NCI-H446 treated with DMSO at 0.1 percent for 48 hours (cell line): Measurements from ENCODE around the gene GRID2IP.
"Not testable (repeated sequence)": the region's sequence is repeated elsewhere in the genome, so short reads cannot be mapped to it uniquely, and the experiment has no call there.

Experiments
- DNase-seq: peaks from one replicate; lab custom pipeline; 2025; lab: John Stamatoyannopoulos, UW

The GRID2IP gene

DNA sequence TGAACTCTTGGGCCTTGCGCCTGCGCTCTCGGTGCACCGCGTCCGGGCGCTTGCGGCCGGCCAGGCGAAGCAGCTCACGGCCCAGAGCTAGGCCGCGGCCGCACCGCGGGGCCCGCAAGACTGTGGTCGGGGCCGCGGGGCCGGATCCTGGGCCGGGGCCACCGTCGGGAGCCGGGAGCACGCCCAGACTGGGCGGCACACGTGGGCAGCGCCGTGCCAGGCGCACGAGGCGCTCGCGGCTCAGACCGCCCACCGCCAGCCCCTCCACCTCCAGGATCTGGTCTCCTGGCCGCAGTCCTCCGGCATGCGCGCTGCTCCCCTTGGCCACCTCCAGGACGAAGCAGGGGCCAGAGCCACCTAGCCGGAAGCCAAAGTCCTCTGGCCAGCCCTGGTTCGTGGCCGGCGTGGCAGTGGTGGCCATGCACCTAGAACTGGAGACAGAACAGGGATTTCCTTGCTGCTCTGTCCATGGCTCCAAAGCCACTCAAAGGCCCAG is at the start of gene GRID2IP:
Gene GRID2IP (minus strand): TSS at position 446 of the 496 bp plus-strand sequence. CDS start 25 bp downstream, at position 421.
- no peak for DNase-seq

DNA sequence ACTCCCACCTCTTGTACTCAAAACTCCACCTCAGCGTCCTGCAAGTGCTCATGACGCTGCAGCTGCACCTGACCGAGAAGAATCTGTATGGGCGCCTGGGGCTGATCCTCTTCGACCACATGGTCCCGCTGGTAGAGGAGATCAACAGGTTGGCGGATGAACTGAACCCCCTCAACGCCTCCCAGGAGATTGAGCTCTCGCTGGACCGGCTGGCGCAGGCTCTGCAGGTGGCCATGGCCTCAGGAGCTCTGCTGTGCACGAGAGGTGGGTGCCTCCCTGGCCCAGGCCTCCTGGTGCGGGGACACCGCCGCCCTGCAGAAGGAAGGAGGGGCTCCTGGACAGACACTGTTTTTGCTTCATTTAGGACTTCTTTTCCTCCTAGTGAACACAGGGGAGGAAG is 48.8 kb upstream of the GRID2IP start:
- DNase-seq, result no peak

DNA sequence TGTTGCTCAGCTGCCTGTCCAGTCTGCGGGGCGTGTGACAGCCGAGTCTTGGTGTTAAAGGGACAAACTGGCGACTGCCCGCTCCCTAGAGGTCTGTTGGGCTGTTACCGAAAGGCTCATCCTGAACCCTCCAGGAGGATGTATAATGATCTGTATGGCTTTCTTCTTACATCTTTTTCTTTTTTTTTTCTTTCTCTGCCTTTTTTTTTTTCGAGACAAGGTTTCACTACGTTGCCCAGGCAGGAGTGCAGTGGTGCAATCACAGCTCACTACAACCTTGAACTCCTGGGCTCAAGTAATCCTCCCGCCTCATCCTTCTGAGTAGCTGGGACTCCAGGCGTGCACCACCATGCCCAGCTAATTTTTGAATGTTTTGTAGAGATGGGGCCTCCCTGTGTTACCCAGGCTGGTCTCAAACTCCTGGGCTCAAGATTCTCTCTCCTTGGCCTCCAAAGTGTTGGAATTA is 39.4 kb upstream of the GRID2IP start:
- DNase-seq, result no peak

DNA sequence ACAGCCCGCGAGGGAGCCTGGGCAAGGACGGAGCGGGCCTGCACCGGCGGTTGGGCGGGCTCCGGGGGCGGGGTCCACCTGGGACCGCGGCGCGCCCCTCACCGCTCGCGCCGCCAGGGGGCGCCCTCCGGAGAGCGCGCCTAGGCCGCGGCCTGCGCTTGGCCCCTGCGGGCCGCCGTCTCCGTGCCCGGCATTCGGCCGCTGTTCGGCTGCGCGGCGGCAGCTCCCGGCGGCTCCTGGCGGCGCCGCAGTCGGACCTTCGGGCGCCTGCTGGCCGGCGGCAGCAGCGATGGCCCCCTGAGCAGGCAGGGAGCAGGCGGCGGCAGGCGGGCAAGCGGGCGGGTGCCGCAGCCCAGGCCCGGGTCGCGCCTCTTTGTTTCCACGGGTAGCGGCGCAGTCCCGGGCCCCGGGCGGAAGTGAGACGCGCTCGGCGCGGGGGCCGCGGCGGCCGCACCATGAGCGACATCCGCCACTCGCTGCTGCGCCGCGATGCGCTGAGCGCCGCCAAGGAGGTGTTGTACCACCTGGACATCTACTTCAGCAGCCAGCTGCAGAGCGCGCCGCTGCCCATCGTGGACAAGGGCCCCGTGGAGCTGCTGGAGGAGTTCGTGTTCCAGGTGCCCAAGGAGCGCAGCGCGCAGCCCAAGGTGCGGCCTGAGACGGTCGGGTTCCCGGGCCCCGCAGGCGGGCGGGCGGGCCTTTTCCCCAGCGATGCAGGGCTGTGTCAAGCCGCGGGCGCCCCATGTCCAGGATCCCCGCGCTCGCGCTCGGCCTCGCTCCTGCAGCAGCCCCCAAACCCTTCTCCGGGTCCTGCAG is 38.8 kb upstream of the GRID2IP start, which contains the start of gene INTS15:
Gene INTS15 (plus strand): TSS at position 193 of the 816 bp plus-strand sequence. CDS start 263 bp downstream, at position 456.
- peak; percentile 62 for DNase-seq

DNA sequence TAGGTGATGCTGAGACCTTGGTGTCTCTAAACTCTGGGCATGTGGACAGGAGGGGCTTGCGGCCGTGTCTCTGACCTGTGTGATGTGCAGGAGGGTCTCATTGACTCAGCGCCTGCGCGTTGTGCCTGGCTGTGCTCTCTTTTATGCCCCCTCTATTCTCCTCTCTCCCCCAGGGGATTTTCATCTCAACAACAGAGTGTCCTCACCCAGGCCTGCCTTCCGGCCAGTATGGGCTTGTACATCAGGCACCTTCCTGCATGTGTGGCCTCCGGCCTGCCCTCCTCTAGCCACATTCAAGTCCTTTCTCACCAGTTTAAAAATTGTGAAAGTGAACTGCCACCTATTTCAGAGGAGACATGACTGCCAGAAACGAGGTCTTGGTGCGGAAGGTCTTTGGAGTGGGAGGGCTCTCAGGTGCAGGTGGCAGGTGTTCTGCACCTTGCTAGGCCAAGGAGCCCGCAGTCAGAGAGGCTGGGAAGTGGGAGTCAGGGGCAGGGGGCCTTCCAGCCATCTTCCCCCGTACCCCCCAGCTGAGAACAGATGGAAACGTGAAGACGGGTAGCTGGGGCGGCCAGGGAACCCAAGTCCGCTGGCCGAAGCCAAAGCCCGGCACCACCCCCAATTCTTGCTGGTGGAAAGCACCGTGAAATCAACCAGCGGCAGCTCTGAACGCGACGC is 38.0 kb upstream of the GRID2IP start:
- no peak for DNase-seq

DNA sequence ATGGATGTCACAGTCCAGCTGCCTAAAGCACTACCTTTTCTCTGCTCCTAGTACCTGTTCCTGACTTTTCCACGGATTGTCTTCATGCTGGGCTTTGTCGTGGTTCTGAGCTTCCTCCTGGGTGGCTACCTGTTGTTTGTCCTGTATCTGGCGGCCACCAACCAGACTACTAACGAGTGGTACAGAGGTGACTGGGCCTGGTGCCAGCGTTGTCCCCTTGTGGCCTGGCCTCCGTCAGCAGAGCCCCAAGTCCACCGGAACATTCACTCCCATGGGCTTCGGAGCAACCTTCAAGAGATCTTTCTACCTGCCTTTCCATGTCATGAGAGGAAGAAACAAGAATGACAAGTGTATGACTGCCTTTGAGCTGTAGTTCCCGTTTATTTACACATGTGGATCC is 37.3 kb upstream of the GRID2IP start:
- DNase-seq, result no peak

DNA sequence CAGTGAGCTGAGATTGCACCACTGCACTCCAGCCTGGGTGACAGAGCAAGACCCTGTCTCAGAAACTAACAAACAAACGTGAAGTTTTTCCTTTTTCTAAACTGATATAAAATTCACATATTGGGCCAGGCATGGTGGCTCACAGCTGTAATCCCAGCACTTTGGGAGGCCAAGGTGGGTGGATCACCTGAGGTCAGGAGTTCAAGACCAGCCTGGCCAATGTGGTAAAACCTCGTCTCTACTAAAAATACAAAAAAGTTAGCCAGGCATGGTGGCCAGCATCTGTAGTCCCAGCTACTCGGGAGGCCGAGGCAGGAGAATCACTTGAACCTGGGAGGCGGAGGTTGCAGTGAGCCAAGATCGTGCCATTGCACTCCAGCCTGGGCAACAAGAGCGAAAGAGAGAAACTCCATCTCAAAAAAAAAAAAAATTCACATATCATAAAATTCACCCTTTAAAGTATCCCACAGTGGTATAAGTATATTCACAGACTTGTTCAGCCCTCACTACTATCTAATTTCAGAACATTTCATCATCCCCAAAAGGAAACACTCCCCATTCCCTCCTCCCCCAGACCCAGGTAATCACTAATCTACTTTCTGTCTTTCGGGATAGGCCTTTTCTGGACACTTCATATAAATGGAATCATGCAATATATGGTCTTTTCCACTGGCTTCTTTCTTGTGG is 34.6 kb upstream of the GRID2IP start:
- DNase-seq, result not testable (repeated sequence)

DNA sequence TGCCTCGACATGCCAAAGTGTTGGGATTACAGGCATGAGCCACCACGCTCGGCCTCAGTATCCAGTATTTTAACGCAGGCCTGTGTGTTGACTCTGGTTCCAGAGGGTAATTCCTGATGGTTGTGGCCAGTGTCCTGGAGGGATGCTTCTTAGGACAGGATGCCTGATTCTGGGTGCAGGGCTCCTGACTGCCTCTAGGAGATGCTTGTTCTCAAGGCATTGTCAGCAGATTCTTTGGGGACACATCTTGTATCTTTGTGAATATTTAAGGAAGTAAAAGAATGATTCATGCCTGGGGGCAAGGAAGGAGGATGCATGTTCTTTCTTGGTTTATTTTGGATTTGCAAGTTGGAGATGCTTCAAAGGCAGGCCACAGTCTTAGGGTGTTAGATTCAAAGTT is 28.2 kb upstream of the GRID2IP start:
- no peak for DNase-seq

DNA sequence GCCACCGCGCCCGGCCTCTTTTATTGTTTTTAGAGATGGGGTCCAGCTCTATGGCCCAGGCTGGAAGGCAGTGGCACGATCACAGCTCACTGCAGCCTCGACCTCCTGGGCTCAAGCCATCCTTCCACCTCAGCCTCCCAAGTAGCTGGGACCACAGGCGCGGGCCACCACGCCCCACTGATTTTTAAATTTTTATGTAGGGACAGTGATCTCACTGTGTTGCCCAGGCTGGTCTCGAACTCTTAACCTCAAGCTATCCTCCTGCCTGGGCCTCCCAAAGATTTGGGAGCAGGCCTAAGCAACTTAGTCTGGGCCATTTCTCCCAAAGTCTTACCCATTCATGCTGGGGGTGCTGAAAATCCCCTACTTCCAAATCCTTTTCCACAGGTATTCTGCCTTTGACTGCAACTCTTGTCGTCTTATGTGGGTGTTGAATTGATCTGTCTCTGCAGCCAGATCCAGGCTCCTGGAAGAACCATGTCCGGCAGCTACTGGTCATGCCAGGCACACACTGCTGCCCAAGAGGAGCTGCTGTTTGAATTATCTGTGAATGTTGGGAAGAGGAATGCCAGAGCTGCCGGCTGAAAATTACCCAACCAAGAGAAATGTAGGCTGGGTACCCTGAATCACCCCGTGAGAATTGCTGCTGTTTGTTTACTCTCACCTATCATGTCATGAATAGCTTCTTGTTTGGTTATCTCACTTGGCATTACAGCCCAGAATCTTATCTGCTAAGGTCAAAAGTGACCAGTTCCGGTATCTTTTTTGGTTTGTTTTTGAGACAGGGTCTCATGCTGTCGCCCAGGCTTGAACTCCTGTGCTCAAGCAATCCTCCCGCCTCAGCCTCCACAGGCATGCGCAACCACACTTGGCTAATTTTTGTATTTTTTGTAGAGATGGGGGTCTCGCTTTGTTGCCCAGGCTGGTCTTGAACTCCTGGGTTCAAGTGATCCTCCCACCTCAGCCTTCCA is 27.1 kb upstream of the GRID2IP start:
- no peak for DNase-seq

DNA sequence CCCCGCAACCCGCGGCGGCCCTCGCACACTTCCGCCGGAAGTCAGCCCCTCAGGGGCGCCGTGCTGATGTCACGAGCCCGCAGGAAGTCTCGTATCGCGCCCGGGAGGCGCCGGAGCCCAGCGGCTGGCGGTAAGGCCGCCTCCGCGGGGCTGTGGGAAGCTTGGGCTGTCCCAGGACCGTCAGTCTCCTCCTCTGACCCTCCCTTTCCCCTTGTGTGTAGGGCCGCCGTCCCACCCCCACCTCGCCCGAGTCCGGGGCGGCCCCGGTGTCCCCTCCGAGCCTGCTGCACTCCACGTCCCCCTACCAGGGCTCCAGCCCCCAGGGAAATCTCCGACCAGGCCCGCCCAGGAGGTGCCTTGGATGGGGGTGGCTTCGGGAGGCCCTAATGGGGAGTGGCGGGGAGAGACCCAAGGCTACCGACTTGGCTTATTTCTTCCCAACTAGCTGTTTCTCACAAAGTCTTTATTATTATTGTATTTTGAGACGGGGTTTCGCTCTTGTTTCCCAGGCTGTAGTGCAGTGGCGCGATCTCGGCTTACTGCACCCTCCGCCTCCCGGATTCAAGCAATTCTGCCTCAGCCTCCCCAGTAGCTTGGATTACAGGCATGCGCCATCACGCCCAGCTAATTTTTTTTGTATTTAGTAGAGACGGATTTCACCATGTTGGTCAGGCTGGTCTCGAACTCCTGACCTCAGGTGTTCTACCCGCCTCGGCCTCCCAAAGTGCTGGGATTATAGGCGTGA is 26.3 kb upstream of the GRID2IP start, which contains the start of gene ZDHHC4:
Gene ZDHHC4 (plus strand): TSS at position 86 of the 745 bp plus-strand sequence. CDS start 3,108 bp downstream, outside the sequence.
- peak; percentile 83 for DNase-seq

DNA sequence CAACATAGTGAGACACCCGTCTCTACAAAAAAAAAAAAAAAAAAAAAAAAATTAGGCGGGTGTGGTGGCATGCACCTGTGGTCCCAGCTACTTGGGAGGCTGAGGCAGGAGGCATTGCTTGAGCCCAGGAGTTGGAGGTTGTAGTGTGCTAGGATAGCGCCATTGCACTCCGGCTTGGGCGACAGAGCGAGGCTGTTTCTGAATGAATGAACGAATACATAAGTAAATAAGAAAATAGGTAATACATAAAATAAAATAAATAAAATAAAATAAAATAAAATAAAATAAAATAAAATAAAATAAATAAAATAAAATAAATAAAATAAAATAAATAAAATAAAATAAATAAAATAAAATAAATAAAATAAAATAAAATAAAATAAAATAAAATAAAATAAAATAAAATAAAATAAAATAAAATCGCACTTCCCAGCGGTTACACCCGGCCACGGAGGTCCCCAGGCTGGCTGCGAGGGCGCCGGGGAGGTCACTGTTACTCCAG is 25.7 kb upstream of the GRID2IP start:
- not testable (repeated sequence) for DNase-seq

DNA sequence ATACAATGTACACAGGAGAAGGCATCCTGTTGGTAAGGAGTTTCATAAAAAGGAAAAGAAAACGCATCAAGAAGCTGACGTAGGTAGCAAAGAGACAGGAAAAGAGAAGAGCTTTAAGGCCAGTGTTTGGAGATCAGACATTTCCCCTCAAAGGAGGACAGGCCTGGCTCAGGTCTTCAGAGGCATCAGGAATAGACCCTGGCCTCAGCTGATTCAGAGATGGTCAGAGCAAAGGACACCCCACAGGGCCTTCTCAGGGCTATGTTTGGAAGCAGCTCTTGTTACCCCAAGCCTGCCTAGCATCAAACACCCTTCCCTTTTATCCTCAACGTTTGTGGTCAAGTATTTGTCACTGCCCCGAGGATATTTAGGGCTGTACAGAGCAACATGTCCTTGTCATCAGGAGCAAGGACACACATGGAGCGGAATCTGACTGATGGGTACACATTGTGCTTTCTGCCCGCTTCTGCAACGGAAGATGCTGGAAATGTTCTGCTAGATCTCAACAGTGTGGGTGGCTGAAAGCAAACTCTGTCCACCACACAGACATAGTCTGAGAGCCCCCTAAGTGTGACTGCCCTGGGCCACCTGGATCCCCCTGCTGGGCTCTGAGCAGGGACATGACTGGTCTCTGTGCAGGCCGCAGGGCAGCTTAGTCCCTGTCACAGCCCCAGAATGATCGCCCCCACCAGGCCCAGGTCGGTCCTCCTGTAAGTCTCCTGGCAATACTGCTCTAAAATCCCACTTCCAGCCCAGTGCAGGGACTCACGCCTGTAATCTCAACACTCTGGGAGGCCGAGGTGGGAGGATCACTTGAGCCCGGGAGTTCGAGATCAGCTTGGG is 25.0 kb upstream of the GRID2IP start:
- no peak for DNase-seq

DNA sequence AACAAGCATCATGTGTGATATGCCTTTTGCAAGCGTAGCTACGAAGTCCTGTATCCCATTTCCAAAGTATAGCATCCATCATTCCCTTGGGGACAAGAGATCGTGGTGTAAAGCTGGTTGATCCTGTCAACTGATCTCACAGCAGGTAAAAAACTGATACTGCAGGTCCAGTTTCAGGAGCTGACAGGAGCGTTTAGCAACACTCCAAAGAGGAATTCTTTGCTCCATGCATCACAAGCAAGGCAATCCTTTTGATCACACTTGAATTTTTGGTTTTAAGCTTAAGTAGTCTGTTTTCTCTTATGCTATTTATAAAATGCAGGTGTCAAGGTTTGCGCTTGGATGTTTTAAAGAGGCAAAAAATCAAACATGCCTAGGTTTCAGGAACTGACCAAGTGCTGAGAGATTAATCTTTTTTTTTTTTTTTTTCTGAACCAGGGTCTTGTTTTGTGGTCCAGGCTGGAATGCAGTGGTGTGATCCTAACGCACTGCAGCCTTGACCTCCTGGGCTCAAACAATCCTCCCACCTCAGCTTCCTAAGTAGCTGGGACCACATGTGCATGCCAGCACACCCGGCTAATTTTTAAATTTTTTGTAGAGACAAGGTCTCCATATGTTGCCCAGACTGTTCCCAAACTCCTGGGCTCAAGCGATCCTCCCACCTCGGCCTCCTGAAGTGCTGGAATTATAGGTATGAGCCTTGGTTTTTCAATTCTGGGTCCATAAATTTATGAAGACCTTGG is 24.2 kb upstream of the GRID2IP start:
- DNase-seq, result no peak

DNA sequence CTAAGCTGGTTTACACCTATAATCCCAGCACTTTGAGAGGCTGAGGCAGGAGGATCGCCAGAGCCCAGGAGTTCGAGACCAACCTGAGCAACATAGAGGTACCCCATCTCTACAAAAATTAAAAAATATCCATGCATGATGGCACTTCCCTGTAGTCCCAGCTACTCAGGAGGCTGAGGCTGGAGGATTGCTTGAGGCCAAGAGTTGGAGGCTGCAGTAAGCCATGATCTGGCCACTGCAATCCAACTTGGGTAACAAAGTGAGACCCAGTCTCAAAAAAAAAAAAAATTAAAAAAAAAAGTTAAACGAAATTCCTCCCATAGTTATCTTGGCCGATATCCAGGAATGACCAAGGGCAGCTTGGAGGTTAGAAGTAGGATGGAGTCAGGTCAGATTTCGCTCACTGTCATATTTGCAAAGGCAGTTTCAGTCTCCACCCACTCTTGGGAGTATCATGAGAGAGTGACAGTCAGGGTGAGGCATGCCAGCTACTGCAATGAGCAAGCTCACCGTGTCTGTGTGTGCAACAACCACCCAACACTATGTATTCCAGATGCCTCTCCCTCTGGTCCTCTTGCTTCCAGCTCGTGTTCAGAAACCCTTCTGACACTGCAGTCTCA is 20.0 kb upstream of the GRID2IP start:
- DNase-seq, result no peak

DNA sequence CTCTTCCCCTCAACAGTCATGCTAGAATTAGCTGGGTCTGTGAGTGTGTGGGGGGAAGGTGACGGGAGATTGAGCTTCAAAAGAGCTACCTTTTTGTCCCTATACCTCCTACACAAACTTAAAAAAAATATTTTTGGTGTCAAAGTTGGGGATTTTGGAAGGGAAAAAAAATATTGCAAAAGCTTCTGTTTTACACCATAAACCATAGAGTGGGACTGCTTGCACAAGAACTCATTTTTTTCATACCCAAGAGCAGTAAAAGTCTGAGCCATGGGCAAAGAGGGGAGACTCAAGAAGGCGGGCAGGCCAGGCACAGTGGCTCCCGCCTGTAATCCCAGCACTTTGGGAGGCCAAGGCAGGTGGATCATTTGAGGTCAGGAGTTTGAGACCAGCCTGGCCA is 16.6 kb upstream of the GRID2IP start:
- no peak for DNase-seq

DNA sequence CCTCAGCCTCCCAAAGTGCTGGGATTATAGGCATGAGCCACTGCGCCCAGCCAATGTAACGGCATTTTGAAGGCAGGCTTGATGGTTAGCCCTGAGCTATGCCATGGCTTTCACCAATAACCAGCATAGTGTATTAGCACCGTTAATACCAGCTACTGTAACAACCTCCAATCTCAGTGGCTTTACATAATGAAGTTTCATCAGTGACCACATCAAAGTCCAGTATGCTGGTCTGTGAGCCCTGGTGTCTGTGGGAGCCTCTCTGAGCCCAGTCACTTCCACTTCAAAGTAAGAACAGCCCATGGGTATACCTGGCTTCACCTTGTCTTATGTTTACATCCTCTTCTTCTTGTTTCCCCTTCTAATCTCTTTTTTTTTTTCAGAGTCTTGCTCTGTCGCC is 14.4 kb upstream of the GRID2IP start:
- DNase-seq, result no peak

DNA sequence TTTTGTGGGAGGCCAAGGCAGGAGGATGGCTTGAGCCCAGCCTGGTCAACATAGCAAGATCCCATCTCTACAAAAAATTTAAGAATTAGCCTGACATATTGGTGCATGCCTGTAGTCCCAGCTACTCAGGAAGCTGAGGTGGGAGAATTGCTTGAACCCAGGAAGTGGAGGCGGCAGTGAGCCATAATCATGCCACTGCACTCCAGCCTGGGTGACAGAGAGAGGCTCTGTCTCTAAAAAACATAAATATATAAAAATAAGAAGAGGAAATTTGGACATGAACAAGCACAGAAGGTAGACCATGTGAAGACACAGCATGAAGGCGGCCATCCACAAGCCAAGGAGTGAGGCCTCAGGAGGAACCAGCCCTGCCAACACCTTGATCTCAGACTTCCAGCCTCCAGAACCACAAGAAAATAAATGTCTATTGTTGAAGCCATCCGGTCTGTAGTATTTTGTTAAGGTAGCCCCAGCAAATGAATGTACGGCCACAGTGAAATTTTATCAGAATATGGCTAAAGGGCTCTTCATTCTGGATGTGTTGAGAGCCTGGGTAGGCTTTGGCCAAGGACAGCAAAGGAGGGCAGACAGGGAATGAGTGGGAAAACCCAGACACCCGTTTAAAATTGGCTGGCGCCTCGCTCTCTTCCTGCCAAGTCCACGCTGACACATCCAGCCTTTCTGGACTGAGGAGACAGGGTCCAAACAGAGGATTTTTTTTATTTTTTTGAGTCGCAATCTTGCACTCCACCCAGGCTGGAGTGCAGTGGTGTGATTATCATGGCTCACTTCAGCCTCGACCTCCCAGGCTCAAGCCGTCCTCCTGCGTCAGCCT is 12.9 kb upstream of the GRID2IP start:
- peak; percentile 71 for DNase-seq
